Subcutaneous adipose tissue (tissue), 4 donors: Measurements from ENCODE around the gene TELO2. TPM values are rescaled to one million over a fixed set of nuclear protein-coding genes. Genes with fewer than 3 reads are reported as not detected.

Experiments used
- CTCF ChIP-seq: fragments of 450-650 bp; IDR thresholded peaks from one replicate; pipeline ENCODE4 v1.5.1; 2016; ENCODE audit warnings: low read depth, mild to moderate bottlenecking, control low read depth, antibody characterized with exemption, moderate library complexity
- total RNA-seq, 4 donors: library from RNA; depleted of rRNA; stranded (reverse); fragments of >200 nt; gene quantifications; one replicate each; pipeline ENCODE4 v1.1.0, GENCODE V29; 2016

Gene TELO2
- total RNA-seq, 4 donors from 2014 or later: 7.5 to 42.4 (median 10.2) TPM

GRCh38 chr16:1511662-1512569, 18.8 kb downstream of the TELO2 start:
- no peak for TF ChIP-seq CTCF

- no peak for TF ChIP-seq CTCF
Observed at GRCh38 chr16:1512774-1513173, 19.6 kb downstream of the TELO2 start.

- no peak for TF ChIP-seq CTCF
Observed at GRCh38 chr16:1514507-1514906, 21.3 kb downstream of the TELO2 start.

GRCh38 chr16:1518626-1519135, 25.5 kb downstream of the TELO2 start:
- TF ChIP-seq CTCF: no peak

- no peak for TF ChIP-seq CTCF
Observed at GRCh38 chr16:1519831-1520230, 26.7 kb downstream of the TELO2 start.

- no peak for TF ChIP-seq CTCF
Observed at GRCh38 chr16:1520461-1520860, 27.3 kb downstream of the TELO2 start.

- no peak for TF ChIP-seq CTCF
Observed at GRCh38 chr16:1523581-1524245, 30.6 kb downstream of the TELO2 start.
